Measurements from ENCODE around the gene KLF6. TPM values are rescaled to one million over a fixed set of nuclear protein-coding genes. Genes with fewer than 3 reads are reported as not detected.

KLF6 gene
- total and polyA plus RNA-seq, 9 of the 15 experiments (the other 6 are each of a cell fraction or from before 2014, with no cell fraction given) = 3.2 to 23.9 (median 8.0) TPM

- TF ChIP-seq PTTG1 (tag; IDR thresholded peaks at IDR 0.05; ENCODE audit: low read depth) = no peak
- 0 out of 2 replicates have a peak, but pooled peaks have one; percentile 22 for TF ChIP-seq MEF2D (tag; conservative IDR thresholded peaks at IDR 0.05; ENCODE audit: low read depth)
- peak; percentile 71 for TF ChIP-seq EP300 (IDR thresholded peaks at IDR 0.05; ENCODE audit: low read length)
- TF ChIP-seq TRIM28 (IDR thresholded peaks at IDR 0.05) = no peak
- peak; percentile 54 for TF ChIP-seq NFIC (IDR thresholded peaks at IDR 0.05)
- TF ChIP-seq JUND (IDR thresholded peaks at IDR 0.05; ENCODE audit: borderline replicate concordance, low read depth, low read length) = peak; percentile 98
- peak; percentile 97 for TF ChIP-seq JUND (tag; IDR thresholded peaks at IDR 0.05; ENCODE audit: borderline replicate concordance, low read depth, low read length)
- no peak for TF ChIP-seq ZNF324 (CRISPR knock-in tag; IDR thresholded peaks at IDR 0.05)
- TF ChIP-seq ASH1L (IDR thresholded peaks at IDR 0.05; ENCODE audit: borderline replicate concordance, low read depth, partially characterized antibody) = no peak
- no peak for TF ChIP-seq NCOA6 (IDR thresholded peaks at IDR 0.05)
- TF ChIP-seq, protein P1, sequence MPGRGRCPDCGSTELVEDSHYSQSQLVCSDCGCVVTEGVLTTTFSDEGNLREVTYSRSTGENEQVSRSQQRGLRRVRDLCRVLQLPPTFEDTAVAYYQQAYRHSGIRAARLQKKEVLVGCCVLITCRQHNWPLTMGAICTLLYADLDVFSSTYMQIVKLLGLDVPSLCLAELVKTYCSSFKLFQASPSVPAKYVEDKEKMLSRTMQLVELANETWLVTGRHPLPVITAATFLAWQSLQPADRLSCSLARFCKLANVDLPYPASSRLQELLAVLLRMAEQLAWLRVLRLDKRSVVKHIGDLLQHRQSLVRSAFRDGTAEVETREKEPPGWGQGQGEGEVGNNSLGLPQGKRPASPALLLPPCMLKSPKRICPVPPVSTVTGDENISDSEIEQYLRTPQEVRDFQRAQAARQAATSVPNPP (IDR thresholded peaks at IDR 0.05; ENCODE audit: borderline replicate concordance, insufficient read depth, insufficient read length) = no peak
- TF ChIP-seq HMGN3 (IDR thresholded peaks at IDR 0.05; ENCODE audit: borderline replicate concordance, extremely low read depth, insufficient read length, low read depth, low read length) = no peak
- TF ChIP-seq ATF7 (IDR thresholded peaks at IDR 0.05) = no peak; the same call in 1 of the 2 replicates
- TF ChIP-seq RBM34 (IDR thresholded peaks at IDR 0.05; ENCODE audit: borderline replicate concordance, insufficient read depth, low read length) = no peak
- TF ChIP-seq, protein P2, sequence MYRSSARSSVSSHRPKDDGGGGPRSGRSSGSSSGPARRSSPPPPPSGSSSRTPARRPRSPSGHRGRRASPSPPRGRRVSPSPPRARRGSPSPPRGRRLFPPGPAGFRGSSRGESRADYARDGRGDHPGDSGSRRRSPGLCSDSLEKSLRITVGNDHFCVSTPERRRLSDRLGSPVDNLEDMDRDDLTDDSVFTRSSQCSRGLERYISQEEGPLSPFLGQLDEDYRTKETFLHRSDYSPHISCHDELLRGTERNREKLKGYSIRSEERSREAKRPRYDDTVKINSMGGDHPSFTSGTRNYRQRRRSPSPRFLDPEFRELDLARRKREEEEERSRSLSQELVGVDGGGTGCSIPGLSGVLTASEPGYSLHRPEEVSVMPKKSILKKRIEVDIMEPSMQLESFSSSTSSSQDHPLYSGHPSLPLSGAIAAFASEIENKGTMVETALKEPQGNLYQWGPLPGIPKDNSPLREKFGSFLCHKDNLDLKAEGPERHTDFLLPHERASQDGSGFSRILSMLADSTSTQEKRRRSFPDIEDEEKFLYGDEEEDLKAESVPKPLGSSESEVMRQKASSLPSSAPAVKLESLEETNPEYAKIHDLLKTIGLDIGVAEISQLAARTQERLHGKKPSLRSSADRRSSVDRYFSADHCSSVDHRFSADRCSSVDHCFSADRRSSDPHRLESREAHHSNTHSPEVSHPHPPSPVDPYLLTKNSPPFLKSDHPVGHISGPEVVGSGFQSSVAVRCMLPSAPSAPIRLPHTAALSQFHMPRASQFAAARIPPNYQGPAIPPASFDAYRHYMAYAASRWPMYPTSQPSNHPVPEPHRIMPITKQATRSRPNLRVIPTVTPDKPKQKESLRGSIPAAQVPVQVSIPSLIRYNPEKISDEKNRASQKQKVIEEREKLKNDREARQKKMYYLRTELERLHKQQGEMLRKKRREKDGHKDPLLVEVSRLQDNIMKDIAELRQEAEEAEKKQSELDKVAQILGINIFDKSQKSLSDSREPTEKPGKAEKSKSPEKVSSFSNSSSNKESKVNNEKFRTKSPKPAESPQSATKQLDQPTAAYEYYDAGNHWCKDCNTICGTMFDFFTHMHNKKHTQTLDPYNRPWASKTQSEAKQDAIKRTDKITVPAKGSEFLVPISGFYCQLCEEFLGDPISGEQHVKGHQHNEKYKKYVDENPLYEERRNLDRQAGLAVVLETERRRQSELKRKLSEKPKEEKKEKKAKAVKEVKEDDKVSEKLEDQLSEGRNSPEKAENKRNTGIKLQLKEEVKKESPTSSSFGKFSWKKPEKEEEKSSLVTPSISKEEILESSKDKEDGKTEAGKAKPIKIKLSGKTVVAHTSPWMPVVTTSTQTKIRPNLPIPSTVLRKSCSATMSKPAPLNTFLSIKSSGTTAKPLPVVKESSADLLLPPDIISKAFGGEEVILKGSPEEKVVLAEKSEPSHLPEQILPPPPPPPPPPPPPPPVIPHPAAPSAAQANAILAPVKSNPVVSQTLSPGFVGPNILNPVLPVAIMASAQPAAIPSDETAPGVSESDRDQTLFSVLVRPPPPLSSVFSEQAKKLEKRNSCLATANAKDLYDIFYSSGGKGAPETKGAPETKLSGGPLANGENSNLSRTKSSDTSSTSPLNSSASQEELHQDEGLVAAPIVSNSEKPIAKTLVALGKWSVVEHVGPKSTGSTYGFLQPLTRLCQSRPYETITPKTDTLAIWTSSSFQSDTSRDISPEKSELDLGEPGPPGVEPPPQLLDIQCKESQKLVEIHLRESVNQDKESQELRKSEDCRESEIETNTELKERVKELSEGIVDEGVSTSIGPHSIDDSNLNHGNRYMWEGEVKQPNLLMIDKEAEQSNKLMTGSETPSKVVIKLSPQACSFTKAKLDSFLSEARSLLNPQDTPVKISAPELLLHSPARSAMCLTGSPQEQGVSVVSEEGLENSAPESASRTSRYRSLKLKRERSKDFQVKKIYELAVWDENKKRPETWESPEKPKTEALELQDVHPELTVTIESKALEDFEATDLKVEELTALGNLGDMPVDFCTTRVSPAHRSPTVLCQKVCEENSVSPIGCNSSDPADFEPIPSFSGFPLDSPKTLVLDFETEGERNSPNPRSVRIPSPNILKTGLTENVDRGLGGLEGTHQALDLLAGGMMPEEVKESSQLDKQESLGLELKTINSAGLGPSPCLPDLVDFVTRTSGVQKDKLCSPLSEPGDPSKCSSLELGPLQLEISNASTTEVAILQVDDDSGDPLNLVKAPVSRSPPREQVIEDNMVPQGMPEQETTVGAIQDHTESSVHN (IDR thresholded peaks at IDR 0.05; ENCODE audit: borderline replicate concordance in 1 of 2, low read depth in 1 of 2) = 0 out of 4 replicates have a peak, but pooled peaks of 1 of the 2 experiments have one; percentile 57
- no peak for TF ChIP-seq ZNF551 (CRISPR knock-in tag; IDR thresholded peaks at IDR 0.05)
- TF ChIP-seq EWSR1 (IDR thresholded peaks at IDR 0.05; ENCODE audit: borderline replicate concordance, low read depth, partially characterized antibody) = no peak
Observed at GRCh38 chr10:3805791-3806461, 20.9 kb upstream of the KLF6 start (continued).

All from K562 (cell line).